Measurements from ENCODE around the gene TBCEL. TPM values are rescaled to one million over a fixed set of nuclear protein-coding genes. Genes with fewer than 3 reads are reported as not detected.

TBCEL gene
- total RNA-seq, 2 donors from 2014 or later, result 17.1 TPM

- ATAC-seq, result no peak
- Mint-ChIP-seq H3K36me3 (ENCODE audit: low read depth) (peaks cover 11% of the 10 kb centered on the region), H3K27me3 (no peaks in the 10 kb centered on the region)
Observed at GRCh38 chr11:121057922-121058321, 34.0 kb downstream of the TBCEL start.

GRCh38 chr11:121058941-121059340, 35.0 kb downstream of the TBCEL start:
- Mint-ChIP-seq H3K36me3 (ENCODE audit: low read depth) (peaks cover 14% of the 10 kb centered on the region), H3K4me3 (no peak overlapping the region), H3K4me1 (peaks cover 2% of the 10 kb centered on the region), H3K27me3 (no peaks in the 10 kb centered on the region), H3K27ac (no peak overlapping the region)
- DNase-seq, result no peak
- ATAC-seq, result no peak
- H3K9me3 ChIP-seq (ENCODE audit: control insufficient read depth, low read length, poor library complexity, severe bottlenecking), result no peaks in the 10 kb centered on the region

More at GRCh38 chr11:121057922-121058321, 34.0 kb downstream of the TBCEL start:
- peaks cover 2% of the 10 kb centered on the region for H3K4me1 Mint-ChIP-seq
- no peak for DNase-seq
- no peak overlapping the region for H3K27ac Mint-ChIP-seq
- H3K9me3 ChIP-seq (ENCODE audit: control insufficient read depth, low read length, poor library complexity, severe bottlenecking), result no peaks in the 10 kb centered on the region
- no peak overlapping the region for H3K4me3 Mint-ChIP-seq

- no peaks in the 10 kb centered on the region for H3K9me3 ChIP-seq (ENCODE audit: control insufficient read depth, low read length, poor library complexity, severe bottlenecking)
- Mint-ChIP-seq H3K4me3 (no peak overlapping the region), H3K27me3 (no peaks in the 10 kb centered on the region), H3K36me3 (ENCODE audit: low read depth) (peaks cover 12% of the 10 kb centered on the region), H3K4me1 (peaks cover 2% of the 10 kb centered on the region), H3K27ac (no peak overlapping the region)
- DNase-seq (no peak), ATAC-seq (no peak)
Observed at GRCh38 chr11:121059605-121060004, 35.7 kb downstream of the TBCEL start.

- no peak for DNase-seq
- no peak overlapping the region for H3K27ac Mint-ChIP-seq
Observed at GRCh38 chr11:121063728-121064127, 39.8 kb downstream of the TBCEL start.

GRCh38 chr11:121066623-121067022, 42.7 kb downstream of the TBCEL start:
- no peak overlapping the region for H3K27ac Mint-ChIP-seq
- H3K4me3 Mint-ChIP-seq, result no peak overlapping the region
- DNase-seq (no peak), ATAC-seq (no peak)
- peaks cover 15% of the 10 kb centered on the region for H3K36me3 Mint-ChIP-seq (ENCODE audit: low read depth)
- no peaks in the 10 kb centered on the region for H3K9me3 ChIP-seq (ENCODE audit: control insufficient read depth, low read length, poor library complexity, severe bottlenecking)
- peaks cover 2% of the 10 kb centered on the region for H3K4me1 Mint-ChIP-seq
- no peaks in the 10 kb centered on the region for H3K27me3 Mint-ChIP-seq

More at GRCh38 chr11:121063728-121064127, 39.8 kb downstream of the TBCEL start:
- ATAC-seq, result no peak
- no peaks in the 10 kb centered on the region for H3K27me3 Mint-ChIP-seq
- H3K36me3 Mint-ChIP-seq (ENCODE audit: low read depth), result peaks cover 11% of the 10 kb centered on the region
- H3K4me1 Mint-ChIP-seq, result peaks cover 2% of the 10 kb centered on the region
- H3K9me3 ChIP-seq (ENCODE audit: control insufficient read depth, low read length, poor library complexity, severe bottlenecking), result no peaks in the 10 kb centered on the region
- no peak overlapping the region for H3K4me3 Mint-ChIP-seq

- Mint-ChIP-seq H3K27me3 (no peaks in the 10 kb centered on the region), H3K36me3 (ENCODE audit: low read depth) (peaks cover 15% of the 10 kb centered on the region), H3K4me1 (peaks cover 2% of the 10 kb centered on the region), H3K4me3 (no peak overlapping the region), H3K27ac (no peak overlapping the region)
- ATAC-seq, result no peak
- H3K9me3 ChIP-seq (ENCODE audit: control insufficient read depth, low read length, poor library complexity, severe bottlenecking), result no peaks in the 10 kb centered on the region
- DNase-seq, result no peak
Observed at GRCh38 chr11:121067026-121067425, 43.1 kb downstream of the TBCEL start.

GRCh38 chr11:121067453-121067852, 43.6 kb downstream of the TBCEL start:
- ATAC-seq, result no peak
- no peak overlapping the region for H3K27ac Mint-ChIP-seq
- no peak for DNase-seq
- no peaks in the 10 kb centered on the region for H3K9me3 ChIP-seq (ENCODE audit: control insufficient read depth, low read length, poor library complexity, severe bottlenecking)
- H3K4me3 Mint-ChIP-seq, result no peak overlapping the region
- peaks cover 2% of the 10 kb centered on the region for H3K4me1 Mint-ChIP-seq
- peaks cover 15% of the 10 kb centered on the region for H3K36me3 Mint-ChIP-seq (ENCODE audit: low read depth)
- H3K27me3 Mint-ChIP-seq, result no peaks in the 10 kb centered on the region

- Mint-ChIP-seq H3K4me3 (no peak overlapping the region), H3K36me3 (ENCODE audit: low read depth) (peaks cover 15% of the 10 kb centered on the region), H3K27me3 (no peaks in the 10 kb centered on the region), H3K27ac (no peak overlapping the region), H3K4me1 (peaks cover 2% of the 10 kb centered on the region)
- H3K9me3 ChIP-seq (ENCODE audit: control insufficient read depth, low read length, poor library complexity, severe bottlenecking), result no peaks in the 10 kb centered on the region
- DNase-seq, result no peak
- ATAC-seq, result no peak
Observed at GRCh38 chr11:121067962-121068647, 44.2 kb downstream of the TBCEL start.

- no peak for ATAC-seq
- no peak overlapping the region for H3K27ac Mint-ChIP-seq
- H3K9me3 ChIP-seq (ENCODE audit: control insufficient read depth, low read length, poor library complexity, severe bottlenecking), result no peaks in the 10 kb centered on the region
- H3K4me3 Mint-ChIP-seq, result no peak overlapping the region
- no peak for DNase-seq
- no peaks in the 10 kb centered on the region for H3K27me3 Mint-ChIP-seq
- H3K36me3 Mint-ChIP-seq (ENCODE audit: low read depth), result peaks cover 12% of the 10 kb centered on the region
- peaks cover 2% of the 10 kb centered on the region for H3K4me1 Mint-ChIP-seq
Observed at GRCh38 chr11:121068787-121069186, 44.9 kb downstream of the TBCEL start.

- no peaks in the 10 kb centered on the region for H3K9me3 ChIP-seq (ENCODE audit: control insufficient read depth, low read length, poor library complexity, severe bottlenecking)
- H3K27me3 Mint-ChIP-seq, result no peaks in the 10 kb centered on the region
- no peak overlapping the region for H3K4me3 Mint-ChIP-seq
- peaks cover 13% of the 10 kb centered on the region for H3K36me3 Mint-ChIP-seq (ENCODE audit: low read depth)
- DNase-seq (no peak), ATAC-seq (no peak)
- no peak overlapping the region for H3K27ac Mint-ChIP-seq
- peaks cover 2% of the 10 kb centered on the region for H3K4me1 Mint-ChIP-seq
Observed at GRCh38 chr11:121070951-121071845, 47.3 kb downstream of the TBCEL start.

- H3K27me3 Mint-ChIP-seq, result no peaks in the 10 kb centered on the region
- no peak overlapping the region for H3K27ac Mint-ChIP-seq
- no peak overlapping the region for H3K4me3 Mint-ChIP-seq
- H3K9me3 ChIP-seq (ENCODE audit: control insufficient read depth, low read length, poor library complexity, severe bottlenecking), result no peaks in the 10 kb centered on the region
- H3K36me3 Mint-ChIP-seq (ENCODE audit: low read depth), result peaks cover 11% of the 10 kb centered on the region
- peaks cover 2% of the 10 kb centered on the region for H3K4me1 Mint-ChIP-seq
- no peak for DNase-seq
- no peak for ATAC-seq
Observed at GRCh38 chr11:121071846-121072450, 48.0 kb downstream of the TBCEL start.

GRCh38 chr11:121081321-121081720, 57.4 kb downstream of the TBCEL start:
- ATAC-seq, result no peak
- Mint-ChIP-seq H3K27ac (no peak overlapping the region), H3K36me3 (ENCODE audit: low read depth) (peaks cover 9% of the 10 kb centered on the region), H3K4me1 (peaks cover 11% of the 10 kb centered on the region), H3K27me3 (no peaks in the 10 kb centered on the region), H3K4me3 (no peak overlapping the region)
- no peak for DNase-seq
- peaks cover 2% of the 10 kb centered on the region for H3K9me3 ChIP-seq (ENCODE audit: control insufficient read depth, low read length, poor library complexity, severe bottlenecking)

GRCh38 chr11:121082219-121082618, 58.3 kb downstream of the TBCEL start:
- DNase-seq, result no peak
- H3K4me3 Mint-ChIP-seq, result no peak overlapping the region
- peaks cover 12% of the 10 kb centered on the region for H3K36me3 Mint-ChIP-seq (ENCODE audit: low read depth)
- H3K27ac Mint-ChIP-seq, result no peak overlapping the region
- H3K27me3 Mint-ChIP-seq, result no peaks in the 10 kb centered on the region
- H3K4me1 Mint-ChIP-seq, result peaks cover 14% of the 10 kb centered on the region
- no peak for ATAC-seq
- peaks cover 2% of the 10 kb centered on the region for H3K9me3 ChIP-seq (ENCODE audit: control insufficient read depth, low read length, poor library complexity, severe bottlenecking)
